ENCODE measurements around the gene METTL17.

DNA sequence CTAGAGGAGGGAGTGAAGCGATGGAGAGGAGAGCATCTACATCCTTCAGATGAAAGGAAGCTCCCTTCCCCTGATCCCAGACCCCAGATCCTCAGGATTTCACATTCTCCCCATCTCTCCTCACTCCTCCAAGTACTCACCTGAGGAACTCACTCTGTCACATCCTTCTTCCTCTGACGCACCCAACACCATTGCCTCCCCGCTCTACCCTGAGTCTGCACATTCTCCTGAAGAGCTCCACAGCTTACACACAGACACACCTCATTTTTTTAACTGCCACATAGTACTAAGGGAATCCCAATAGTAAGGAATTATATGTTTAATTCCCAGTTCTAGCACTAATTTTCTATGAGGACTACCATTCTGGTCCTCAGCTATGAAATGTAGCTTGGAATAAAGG lies 16.3 kb upstream of the METTL17 start:
- no peak for TF ChIP-seq NFRKB (IDR thresholded peaks at IDR 0.05)
- no peak for TF ChIP-seq FOXA1 (IDR thresholded peaks at IDR 0.05)
- no peak for TF ChIP-seq ELF4 (IDR thresholded peaks at IDR 0.05)
- no peak for TF ChIP-seq CTBP1 (IDR thresholded peaks at IDR 0.05; ENCODE audit: borderline replicate concordance)
- TF ChIP-seq FOXM1 (IDR thresholded peaks at IDR 0.05; ENCODE audit: borderline replicate concordance) = no peak
- no peak for TF ChIP-seq BHLHE40 (IDR thresholded peaks at IDR 0.05; ENCODE audit: borderline replicate concordance)
- no peak for TF ChIP-seq SP1 (IDR thresholded peaks at IDR 0.05)
- no peak for TF ChIP-seq FOXK2 (IDR thresholded peaks at IDR 0.05)
- TF ChIP-seq ARNT (IDR thresholded peaks at IDR 0.05) = no peak
- no peak for TF ChIP-seq L3MBTL2 (conservative IDR thresholded peaks at IDR 0.05)
- TF ChIP-seq ZNF384 (IDR thresholded peaks at IDR 0.05) = no peak
